HepG2 (cell line): Measurements from ENCODE around the gene PCGF3. TPM values are rescaled to one million over a fixed set of nuclear protein-coding genes. Genes with fewer than 3 reads are reported as not detected.

Experiments used
- ARNTL ChIP-seq: sonication (generic); formaldehyde crosslinking; IDR thresholded peaks from 2 replicates; pipeline ENCODE4 v1.4.0; 2020; ENCODE audit warnings: mild to moderate bottlenecking, missing genetic modification reagents
- ATF7-NPFF ChIP-seq: sonication (generic); formaldehyde crosslinking; IDR thresholded peaks from 2 replicates; pipeline ENCODE4 v1.8.1; 2023; ENCODE audit warnings: mild to moderate bottlenecking, low read depth, missing genetic modification reagents, moderate library complexity
- CCDC6 ChIP-seq: sonication (generic); formaldehyde crosslinking; IDR thresholded peaks from 2 replicates; pipeline ENCODE4 v1.8.1; 2022; ENCODE audit warnings: mild to moderate bottlenecking, missing genetic modification reagents, moderate library complexity
- EEA1 ChIP-seq: sonication (generic); formaldehyde crosslinking; IDR thresholded peaks from 2 replicates; pipeline ENCODE4 v1.5.1; 2020; ENCODE audit warnings: mild to moderate bottlenecking, missing genetic modification reagents, borderline replicate concordance
- HDAC2 ChIP-seq: sonication (generic); formaldehyde crosslinking; IDR thresholded peaks from 2 replicates; pipeline ENCODE4 v1.4.0; 2020; ENCODE audit warnings: missing genetic modification reagents
- HHEX ChIP-seq: IDR thresholded peaks from 2 replicates; pipeline ENCODE4 v1.6.1; 2016; ENCODE audit warnings: control low read depth
- HMGA1 ChIP-seq: sonication (generic); formaldehyde crosslinking; conservative IDR thresholded peaks from 2 replicates; pipeline ENCODE4 v1.4.0; 2020; ENCODE audit warnings: missing genetic modification reagents
- ISL2 ChIP-seq: sonication (generic); formaldehyde crosslinking; IDR thresholded peaks from 2 replicates; pipeline ENCODE4 v1.5.0; 2020; ENCODE audit warnings: missing genetic modification reagents
- KAT8 ChIP-seq: IDR thresholded peaks from 2 replicates; pipeline ENCODE4 v1.6.1; 2016; ENCODE audit warnings: missing genetic modification reagents, missing compliant biosample characterization
- MED13 ChIP-seq: sonication (generic); formaldehyde crosslinking; IDR thresholded peaks from 2 replicates; pipeline ENCODE4 v1.5.0; 2020; ENCODE audit warnings: missing genetic modification reagents
- NR0B2 ChIP-seq: sonication (generic); formaldehyde crosslinking; IDR thresholded peaks from 2 replicates; pipeline ENCODE4 v1.4.0; 2020; ENCODE audit warnings: mild to moderate bottlenecking, missing genetic modification reagents
- PITX1 ChIP-seq: sonication (generic); formaldehyde crosslinking; IDR thresholded peaks from 2 replicates; pipeline ENCODE4 v1.5.1; 2020; ENCODE audit warnings: mild to moderate bottlenecking, missing genetic modification reagents
- REL ChIP-seq: sonication (generic); formaldehyde crosslinking; conservative IDR thresholded peaks from 2 replicates; pipeline ENCODE4 v1.8.0; 2022; ENCODE audit warnings: mild to moderate bottlenecking, missing genetic modification reagents, moderate library complexity
- RNF2 ChIP-seq: fragments of 450-650 bp; conservative IDR thresholded peaks from 2 replicates; pipeline ENCODE4 v1.6.1; 2016; ENCODE audit warnings: low read depth
- RORA ChIP-seq: sonication (generic); formaldehyde crosslinking; IDR thresholded peaks from 2 replicates; pipeline ENCODE4 v1.5.0; 2020; ENCODE audit warnings: mild to moderate bottlenecking, missing genetic modification reagents, moderate library complexity
- SNRNP70 ChIP-seq: fragments of 200-400 bp; formaldehyde crosslinking; IDR thresholded peaks from 2 replicates; pipeline ENCODE4 v1.6.1; 2017; ENCODE audit warnings: mild to moderate bottlenecking, low read depth, low read length, moderate library complexity
- SP5 ChIP-seq: IDR thresholded peaks from 2 replicates; pipeline ENCODE4 v1.6.1; 2016; ENCODE audit warnings: low read depth, borderline replicate concordance
- ZEB1 ChIP-seq: IDR thresholded peaks from 2 replicates; pipeline ENCODE4 v1.6.1; 2012; ENCODE audit warnings: mild to moderate bottlenecking, low read depth, inconsistent platforms; ENCODE audit not compliant: insufficient replicate concordance
- ZFP82 ChIP-seq: sonication (generic); formaldehyde crosslinking; IDR thresholded peaks from 2 replicates; pipeline ENCODE4 v1.5.1; 2020; ENCODE audit warnings: mild to moderate bottlenecking, missing genetic modification reagents, borderline replicate concordance
- ZNF550 ChIP-seq: sonication (generic); formaldehyde crosslinking; IDR thresholded peaks from 2 replicates; pipeline ENCODE4 v1.4.0; 2020; ENCODE audit warnings: mild to moderate bottlenecking, missing genetic modification reagents, borderline replicate concordance
- ZNF629 ChIP-seq: sonication (generic); formaldehyde crosslinking; conservative IDR thresholded peaks from 2 replicates; pipeline ENCODE4 v1.5.0; 2020; ENCODE audit warnings: missing genetic modification reagents
- ZNF691 ChIP-seq: sonication (generic); formaldehyde crosslinking; IDR thresholded peaks from 2 replicates; pipeline ENCODE4 v1.4.0; 2020; ENCODE audit warnings: missing genetic modification reagents, low read depth, mild to moderate bottlenecking, borderline replicate concordance
- ZNF781 ChIP-seq: sonication (generic); formaldehyde crosslinking; IDR thresholded peaks from 2 replicates; pipeline ENCODE4 v1.5.1; 2020; ENCODE audit warnings: borderline replicate concordance, mild to moderate bottlenecking, missing genetic modification reagents; ENCODE audit errors: not compliant biosample characterization
- ZNF816 ChIP-seq: sonication (generic); formaldehyde crosslinking; IDR thresholded peaks from 2 replicates; pipeline ENCODE4 v1.8.0; 2022; ENCODE audit warnings: missing genetic modification reagents, mild to moderate bottlenecking, borderline replicate concordance
- ZNF839 ChIP-seq: sonication (generic); formaldehyde crosslinking; IDR thresholded peaks from 2 replicates; pipeline ENCODE4 v1.4.0; 2020; ENCODE audit warnings: missing genetic modification reagents, mild to moderate bottlenecking, borderline replicate concordance
- polyA plus RNA-seq, 8 experiments: library from polyadenylated mRNA; depleted of rRNA in 3 of 8; stranded (reverse) in 7 of 8; unstranded in 1 of 8; fragments of >200 nt; fragmentation: Illumina TruSeq in 4 of 8; extraction: Trizol in 4 of 8; gene quantifications; 2 replicates each; pipeline versions ENCODE4 v1.2.1 to v1.2.3, GENCODE V29; 2011 to 2016; ENCODE audit warnings: low read depth in 4 of 8, missing spikeins in 1 of 8, mixed read lengths in 1 of 8; ENCODE audit not compliant: insufficient read depth in 1 of 8
- total RNA-seq, 5 experiments: library from RNA; depleted of rRNA; stranded (reverse); fragments of >200 nt; fragmentation: Illumina TruSeq; extraction: Trizol; gene quantifications; 2 replicates each; pipeline ENCODE4 v1.2.3, GENCODE V29; 2016; ENCODE audit warnings: low read depth in 1 of 5
- TF ChIP-seq, protein P1 (sequence below): sonication (generic); formaldehyde crosslinking; IDR thresholded peaks from 2 replicates; pipeline ENCODE4 v1.8.0; 2022; ENCODE audit warnings: mild to moderate bottlenecking, missing genetic modification reagents; ENCODE audit not compliant: insufficient replicate concordance
- TF ChIP-seq, protein P2 (sequence below): sonication (generic); formaldehyde crosslinking; IDR thresholded peaks from 2 replicates; pipeline ENCODE4 v1.5.1; 2020; ENCODE audit warnings: missing genetic modification reagents, mild to moderate bottlenecking, borderline replicate concordance

The PCGF3 gene
- total and polyA plus RNA-seq, 2 of the 13 experiments (the other 11 are each of a cell fraction or from before 2014, with no cell fraction given), result 28.6 to 66.2 TPM

GRCh38 chr4:700587-701264 lies 4.9 kb upstream of the PCGF3 start (continued):
- TF ChIP-seq, protein P1, sequence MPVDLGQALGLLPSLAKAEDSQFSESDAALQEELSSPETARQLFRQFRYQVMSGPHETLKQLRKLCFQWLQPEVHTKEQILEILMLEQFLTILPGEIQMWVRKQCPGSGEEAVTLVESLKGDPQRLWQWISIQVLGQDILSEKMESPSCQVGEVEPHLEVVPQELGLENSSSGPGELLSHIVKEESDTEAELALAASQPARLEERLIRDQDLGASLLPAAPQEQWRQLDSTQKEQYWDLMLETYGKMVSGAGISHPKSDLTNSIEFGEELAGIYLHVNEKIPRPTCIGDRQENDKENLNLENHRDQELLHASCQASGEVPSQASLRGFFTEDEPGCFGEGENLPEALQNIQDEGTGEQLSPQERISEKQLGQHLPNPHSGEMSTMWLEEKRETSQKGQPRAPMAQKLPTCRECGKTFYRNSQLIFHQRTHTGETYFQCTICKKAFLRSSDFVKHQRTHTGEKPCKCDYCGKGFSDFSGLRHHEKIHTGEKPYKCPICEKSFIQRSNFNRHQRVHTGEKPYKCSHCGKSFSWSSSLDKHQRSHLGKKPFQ (CRISPR knock-in tag), result no peak
- TF ChIP-seq CCDC6 (CRISPR knock-in tag), result no peak
- no peak for TF ChIP-seq MED13 (CRISPR knock-in tag)
- peak; percentile 17; the same call in 1 of the 2 replicates for TF ChIP-seq KAT8
- no peak for TF ChIP-seq ZNF550
- no peak for TF ChIP-seq HHEX (CRISPR knock-in tag)
- TF ChIP-seq SNRNP70, result no peak
- TF ChIP-seq SP5 (CRISPR knock-in tag), result no peak
- no peak for TF ChIP-seq ATF7-NPFF (CRISPR knock-in tag)
- TF ChIP-seq, protein P2, sequence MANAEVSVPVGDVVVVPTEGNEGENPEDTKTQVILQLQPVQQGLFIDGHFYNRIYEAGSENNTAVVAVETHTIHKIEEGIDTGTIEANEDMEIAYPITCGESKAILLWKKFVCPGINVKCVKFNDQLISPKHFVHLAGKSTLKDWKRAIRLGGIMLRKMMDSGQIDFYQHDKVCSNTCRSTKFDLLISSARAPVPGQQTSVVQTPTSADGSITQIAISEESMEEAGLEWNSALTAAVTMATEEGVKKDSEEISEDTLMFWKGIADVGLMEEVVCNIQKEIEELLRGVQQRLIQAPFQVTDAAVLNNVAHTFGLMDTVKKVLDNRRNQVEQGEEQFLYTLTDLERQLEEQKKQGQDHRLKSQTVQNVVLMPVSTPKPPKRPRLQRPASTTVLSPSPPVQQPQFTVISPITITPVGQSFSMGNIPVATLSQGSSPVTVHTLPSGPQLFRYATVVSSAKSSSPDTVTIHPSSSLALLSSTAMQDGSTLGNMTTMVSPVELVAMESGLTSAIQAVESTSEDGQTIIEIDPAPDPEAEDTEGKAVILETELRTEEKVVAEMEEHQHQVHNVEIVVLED (CRISPR knock-in tag), result no peak
- 0 out of 2 replicates have a peak, but pooled peaks have one; percentile 18 for TF ChIP-seq ISL2
- TF ChIP-seq EEA1, result no peak
- TF ChIP-seq ZNF691 (CRISPR knock-in tag), result no peak
- TF ChIP-seq ZNF839 (CRISPR knock-in tag), result no peak
- TF ChIP-seq PITX1 (CRISPR knock-in tag), result 0 out of 2 replicates have a peak, but pooled peaks have one; percentile 25
- peak; percentile 19; the same call in 1 of the 2 replicates for TF ChIP-seq HDAC2 (CRISPR knock-in tag)
- no peak for TF ChIP-seq ARNTL (CRISPR knock-in tag)
- TF ChIP-seq ZFP82 (CRISPR knock-in tag), result no peak
- TF ChIP-seq RORA (CRISPR knock-in tag), result no peak
- TF ChIP-seq ZNF816, result no peak
- no peak for TF ChIP-seq REL (CRISPR knock-in tag)
- TF ChIP-seq NR0B2 (CRISPR knock-in tag), result no peak
- TF ChIP-seq RNF2, result no peak
- no peak for TF ChIP-seq ZNF781 (CRISPR knock-in tag)
- TF ChIP-seq HMGA1 (CRISPR knock-in tag), result no peak
- 0 out of 2 replicates have a peak, but pooled peaks have one; percentile 9 for TF ChIP-seq ZNF629 (CRISPR knock-in tag)
- TF ChIP-seq ZEB1, result no peak
